RWPE2 (cell line): ENCODE results near the gene KLHL29.

Experiments
- ATAC-seq: fragments of 200-7000 bp; cut with Tn5 transposase; 3 replicates; pipeline ENCODE4 v1.9.1; 2021; ENCODE audit warnings: low read depth
- DNase-seq: peaks from one replicate; pipeline ENCODE4 v3.0.0-alpha.2; 2020; ENCODE audit warnings: low spot score
- H3K27ac ChIP-seq: fragments of 450-650 bp; 2 replicates; pipeline ENCODE4 v1.5.1; 2017; ENCODE audit warnings: mild to moderate bottlenecking; ENCODE audit not compliant: poor library complexity, severe bottlenecking
- H3K27me3 ChIP-seq: fragments of 250-450 bp; sonication (Bioruptor Pico); 2 replicates; pipeline ENCODE4 v1.5.1; 2021; ENCODE audit warnings: mild to moderate bottlenecking, moderate library complexity; ENCODE audit not compliant: insufficient read depth, poor library complexity, severe bottlenecking
- H3K36me3 ChIP-seq: fragments of 250-450 bp; sonication (Bioruptor Pico); 2 replicates; pipeline ENCODE4 v1.5.1; 2020; ENCODE audit warnings: low read depth, mild to moderate bottlenecking, moderate library complexity
- H3K4me1 ChIP-seq: fragments of 250-450 bp; sonication (Bioruptor Pico); 2 replicates; pipeline ENCODE4 v1.5.1; 2021; ENCODE audit warnings: mild to moderate bottlenecking, moderate library complexity; ENCODE audit not compliant: insufficient read depth, poor library complexity, severe bottlenecking
- H3K4me3 ChIP-seq: fragments of 250-450 bp; sonication (Bioruptor Pico); 2 replicates; pipeline ENCODE4 v1.5.1; 2021; ENCODE audit warnings: mild to moderate bottlenecking, moderate library complexity; ENCODE audit not compliant: severe bottlenecking
- H3K9me3 ChIP-seq: fragments of 250-450 bp; sonication (Bioruptor Pico); 2 replicates; pipeline ENCODE4 v1.5.1; 2021; ENCODE audit warnings: mild to moderate bottlenecking, moderate library complexity; ENCODE audit not compliant: severe bottlenecking
- TF ChIP-seq, protein P1 (sequence below): fragments of 450-650 bp; IDR thresholded peaks from one replicate; pipeline ENCODE4 v1.5.1; 2017; ENCODE audit warnings: mild to moderate bottlenecking, moderate library complexity; ENCODE audit not compliant: poor library complexity, severe bottlenecking

KLHL29 gene

DNA sequence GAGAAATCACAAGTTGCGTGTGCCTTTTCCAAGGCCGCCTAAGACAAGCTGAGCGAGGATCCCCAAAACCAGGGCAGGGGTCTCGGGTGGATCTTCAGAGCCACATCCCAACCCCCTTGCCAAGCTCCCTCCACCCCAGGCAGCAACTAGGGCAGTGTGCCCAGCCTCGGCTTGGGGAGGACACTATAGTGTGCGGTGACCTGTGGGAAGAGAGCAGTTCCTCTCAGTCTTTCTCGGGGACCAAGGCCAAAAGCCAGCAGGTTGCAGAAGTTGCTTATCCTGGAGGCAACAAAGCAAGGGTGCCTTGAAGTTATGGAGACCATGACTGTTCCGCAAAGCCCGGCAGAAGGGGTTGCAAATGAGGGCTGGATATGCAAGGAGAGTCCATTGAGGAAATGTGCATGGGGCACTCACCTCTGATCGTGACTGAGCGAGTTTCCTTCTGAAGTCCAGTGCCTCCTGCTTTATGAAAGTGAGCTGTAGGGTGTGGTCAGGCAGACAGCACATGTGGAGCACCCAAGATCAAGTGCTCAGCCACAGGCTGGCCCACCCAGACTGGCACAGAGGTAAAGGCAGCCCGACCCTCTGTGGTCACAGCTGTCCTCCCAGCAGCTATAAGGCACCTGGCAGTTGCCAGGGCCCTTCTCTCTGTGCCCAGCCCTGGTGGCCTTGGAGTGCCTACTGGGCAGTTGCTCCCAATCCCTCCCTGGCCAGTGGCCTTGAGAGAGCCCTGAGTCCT is 281.4 kb downstream of the KLHL29 start:
- Histone ChIP-seq H3K27ac (no peak overlapping the region), H3K4me3 (no peak overlapping the region), H3K27me3 (no peaks in the 10 kb centered on the region), H3K9me3 (no peaks in the 10 kb centered on the region), H3K4me1 (peaks cover 11% of the 10 kb centered on the region), H3K36me3 (no peaks in the 10 kb centered on the region)
- ATAC-seq (no peak), DNase-seq (no peak)
- TF ChIP-seq, protein P1, sequence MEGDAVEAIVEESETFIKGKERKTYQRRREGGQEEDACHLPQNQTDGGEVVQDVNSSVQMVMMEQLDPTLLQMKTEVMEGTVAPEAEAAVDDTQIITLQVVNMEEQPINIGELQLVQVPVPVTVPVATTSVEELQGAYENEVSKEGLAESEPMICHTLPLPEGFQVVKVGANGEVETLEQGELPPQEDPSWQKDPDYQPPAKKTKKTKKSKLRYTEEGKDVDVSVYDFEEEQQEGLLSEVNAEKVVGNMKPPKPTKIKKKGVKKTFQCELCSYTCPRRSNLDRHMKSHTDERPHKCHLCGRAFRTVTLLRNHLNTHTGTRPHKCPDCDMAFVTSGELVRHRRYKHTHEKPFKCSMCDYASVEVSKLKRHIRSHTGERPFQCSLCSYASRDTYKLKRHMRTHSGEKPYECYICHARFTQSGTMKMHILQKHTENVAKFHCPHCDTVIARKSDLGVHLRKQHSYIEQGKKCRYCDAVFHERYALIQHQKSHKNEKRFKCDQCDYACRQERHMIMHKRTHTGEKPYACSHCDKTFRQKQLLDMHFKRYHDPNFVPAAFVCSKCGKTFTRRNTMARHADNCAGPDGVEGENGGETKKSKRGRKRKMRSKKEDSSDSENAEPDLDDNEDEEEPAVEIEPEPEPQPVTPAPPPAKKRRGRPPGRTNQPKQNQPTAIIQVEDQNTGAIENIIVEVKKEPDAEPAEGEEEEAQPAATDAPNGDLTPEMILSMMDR = no peak

GRCh38 chr2:23666980-23667357 is 282.0 kb downstream of the KLHL29 start:
- H3K9me3 ChIP-seq = no peaks in the 10 kb centered on the region
- ATAC-seq = no peak
- DNase-seq = no peak
- TF ChIP-seq, protein P1 = no peak
- H3K4me1 ChIP-seq = peaks cover 11% of the 10 kb centered on the region
- no peaks in the 10 kb centered on the region for H3K27me3 ChIP-seq
- no peaks in the 10 kb centered on the region for H3K36me3 ChIP-seq
- H3K4me3 ChIP-seq = no peak overlapping the region
- no peak overlapping the region for H3K27ac ChIP-seq

GRCh38 chr2:23668756-23669304 is 283.9 kb downstream of the KLHL29 start:
- DNase-seq (no peak), ATAC-seq (no peak)
- TF ChIP-seq, protein P1 = no peak
- no peak overlapping the region for H3K4me3 ChIP-seq
- H3K27ac ChIP-seq = no peak overlapping the region
- no peaks in the 10 kb centered on the region for H3K36me3 ChIP-seq
- H3K27me3 ChIP-seq = no peaks in the 10 kb centered on the region
- peaks cover 11% of the 10 kb centered on the region for H3K4me1 ChIP-seq
- H3K9me3 ChIP-seq = no peaks in the 10 kb centered on the region

- Histone ChIP-seq H3K36me3 (no peaks in the 10 kb centered on the region), H3K4me3 (no peak overlapping the region), H3K4me1 (peaks cover 11% of the 10 kb centered on the region), H3K9me3 (no peaks in the 10 kb centered on the region), H3K27me3 (no peaks in the 10 kb centered on the region), H3K27ac (no peak overlapping the region)
- TF ChIP-seq, protein P1 = no peak
- no peak for DNase-seq
- peak; percentile 86 for ATAC-seq
These were observed 284.6 kb downstream of the KLHL29 start for GRCh38 chr2:23669413-23670244.
